H1 (cell line): Measurements from ENCODE around the gene DCTN1. TPM values are rescaled to one million over a fixed set of nuclear protein-coding genes. Genes with fewer than 3 reads are reported as not detected.

Experiments used
- CTBP2 ChIP-seq: IDR thresholded peaks from 2 replicates; pipeline ENCODE4 v1.7.0; 2011; ENCODE audit warnings: borderline replicate concordance, mild to moderate bottlenecking, moderate library complexity, mixed read lengths, low read length; ENCODE audit not compliant: insufficient read depth, insufficient read length
- HDAC6 ChIP-seq: IDR thresholded peaks from one replicate; pipeline ENCODE4 v1.7.1; 2012; ENCODE audit warnings: low read depth, mild to moderate bottlenecking, inconsistent platforms, low read length, moderate library complexity
- POLR2AphosphoS5 ChIP-seq: IDR thresholded peaks from 2 replicates; pipeline ENCODE4 v1.6.1; 2011; ENCODE audit warnings: low read depth, low read length
- RFX5 ChIP-seq: IDR thresholded peaks from 2 replicates; pipeline ENCODE4 v1.6.1; 2011; ENCODE audit warnings: low read depth, low read length, improper control_type of control experiment, borderline replicate concordance
- SIN3A ChIP-seq, 2 experiments: IDR thresholded peaks in 1 of 2; conservative IDR thresholded peaks in 1 of 2; 2 replicates each; pipeline ENCODE4 v1.6.1; 2011 to 2012; ENCODE audit warnings: low read length in 2 of 2, improper control_type of control experiment in 1 of 2, low read depth in 1 of 2, mild to moderate bottlenecking in 1 of 2
- TAF1 ChIP-seq: IDR thresholded peaks from 2 replicates; pipeline ENCODE4 v1.6.1; 2011; ENCODE audit warnings: mild to moderate bottlenecking, low read depth, low read length
- polyA plus RNA-seq, 7 experiments: library from polyadenylated mRNA; depleted of rRNA in 3 of 7; stranded (reverse) in 5 of 7; unstranded in 2 of 7; fragments of >200 nt in 5 of 7; fragments of 200-250 nt in 2 of 7; gene quantifications; 1 replicate in 5 of 7; 2 replicates in 1 of 7; 4 replicates in 1 of 7; pipeline versions ENCODE4 v1.2.1 to v1.2.3, GENCODE V29; 2011 to 2013; ENCODE audit warnings: missing spikeins in 2 of 7, mixed read lengths in 2 of 7
- total RNA-seq: library from RNA; stranded (reverse); fragmentation: NEBNext Ultra II Directional; extraction: Animal tissue kit (Norgen Biotek cat#: 25700); gene quantifications from 2 replicates; pipeline ENCODE4 v1.2.1, GENCODE V29; 2021
- TF ChIP-seq, protein P1 (sequence below): fragments of 300-600 bp; sonication (generic); IDR thresholded peaks from 2 replicates; pipeline ENCODE4 v1.7.1; 2012; ENCODE audit warnings: low read length, moderate library complexity, mild to moderate bottlenecking, inconsistent platforms; ENCODE audit not compliant: insufficient replicate concordance
- TF ChIP-seq, protein P2 (sequence below): IDR thresholded peaks from 2 replicates; pipeline ENCODE4 v1.6.1; 2011; ENCODE audit warnings: low read depth, mild to moderate bottlenecking, low read length; ENCODE audit not compliant: insufficient read depth

Gene DCTN1
- total and polyA plus RNA-seq, 2 of the 8 experiments (the other 6 are each of a cell fraction or from before 2014, with no cell fraction given) = 105 to 162 TPM

DNA sequence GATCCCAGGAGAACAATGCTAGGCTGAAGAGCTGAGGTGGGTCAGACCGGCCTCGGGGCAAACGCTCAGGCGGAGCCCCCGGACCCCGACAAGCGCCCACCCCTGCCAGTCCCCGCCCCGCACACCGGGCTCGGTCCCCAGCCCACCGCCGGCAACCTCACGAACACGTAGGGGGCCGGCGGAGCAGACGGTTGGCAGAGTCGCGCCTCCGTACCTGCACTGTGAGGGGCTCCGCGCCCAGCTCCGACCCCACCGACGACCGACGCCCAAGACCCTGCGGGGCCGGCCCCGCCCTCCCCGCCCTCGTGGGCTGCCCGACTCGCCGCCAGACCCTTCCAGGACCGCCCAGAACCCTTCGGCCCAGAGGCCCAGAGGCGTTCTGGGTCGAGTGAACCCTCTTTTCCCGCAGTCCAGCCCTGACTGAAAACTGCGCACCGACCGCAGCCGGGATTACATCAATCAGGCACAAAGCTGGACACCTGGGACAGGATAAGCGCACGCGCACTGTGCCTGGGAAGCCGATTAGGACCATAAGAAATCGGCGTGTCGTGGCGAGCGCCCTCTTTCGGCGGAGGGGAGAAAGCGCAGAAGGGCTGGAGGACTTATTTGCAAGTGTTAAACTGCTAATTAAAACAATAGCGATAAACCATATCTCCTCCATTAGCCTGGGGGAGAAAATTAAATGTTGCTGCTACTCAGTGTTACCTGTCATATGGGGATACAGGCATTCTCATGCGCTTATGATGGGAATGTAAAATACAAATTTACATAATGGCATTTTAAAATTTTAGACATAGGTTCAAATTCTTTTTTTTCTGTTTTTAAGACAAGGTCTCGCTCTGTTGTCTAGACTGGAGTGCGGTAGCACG lies 11.7 kb upstream of the DCTN1 start (continued):
- TF ChIP-seq, protein P1, sequence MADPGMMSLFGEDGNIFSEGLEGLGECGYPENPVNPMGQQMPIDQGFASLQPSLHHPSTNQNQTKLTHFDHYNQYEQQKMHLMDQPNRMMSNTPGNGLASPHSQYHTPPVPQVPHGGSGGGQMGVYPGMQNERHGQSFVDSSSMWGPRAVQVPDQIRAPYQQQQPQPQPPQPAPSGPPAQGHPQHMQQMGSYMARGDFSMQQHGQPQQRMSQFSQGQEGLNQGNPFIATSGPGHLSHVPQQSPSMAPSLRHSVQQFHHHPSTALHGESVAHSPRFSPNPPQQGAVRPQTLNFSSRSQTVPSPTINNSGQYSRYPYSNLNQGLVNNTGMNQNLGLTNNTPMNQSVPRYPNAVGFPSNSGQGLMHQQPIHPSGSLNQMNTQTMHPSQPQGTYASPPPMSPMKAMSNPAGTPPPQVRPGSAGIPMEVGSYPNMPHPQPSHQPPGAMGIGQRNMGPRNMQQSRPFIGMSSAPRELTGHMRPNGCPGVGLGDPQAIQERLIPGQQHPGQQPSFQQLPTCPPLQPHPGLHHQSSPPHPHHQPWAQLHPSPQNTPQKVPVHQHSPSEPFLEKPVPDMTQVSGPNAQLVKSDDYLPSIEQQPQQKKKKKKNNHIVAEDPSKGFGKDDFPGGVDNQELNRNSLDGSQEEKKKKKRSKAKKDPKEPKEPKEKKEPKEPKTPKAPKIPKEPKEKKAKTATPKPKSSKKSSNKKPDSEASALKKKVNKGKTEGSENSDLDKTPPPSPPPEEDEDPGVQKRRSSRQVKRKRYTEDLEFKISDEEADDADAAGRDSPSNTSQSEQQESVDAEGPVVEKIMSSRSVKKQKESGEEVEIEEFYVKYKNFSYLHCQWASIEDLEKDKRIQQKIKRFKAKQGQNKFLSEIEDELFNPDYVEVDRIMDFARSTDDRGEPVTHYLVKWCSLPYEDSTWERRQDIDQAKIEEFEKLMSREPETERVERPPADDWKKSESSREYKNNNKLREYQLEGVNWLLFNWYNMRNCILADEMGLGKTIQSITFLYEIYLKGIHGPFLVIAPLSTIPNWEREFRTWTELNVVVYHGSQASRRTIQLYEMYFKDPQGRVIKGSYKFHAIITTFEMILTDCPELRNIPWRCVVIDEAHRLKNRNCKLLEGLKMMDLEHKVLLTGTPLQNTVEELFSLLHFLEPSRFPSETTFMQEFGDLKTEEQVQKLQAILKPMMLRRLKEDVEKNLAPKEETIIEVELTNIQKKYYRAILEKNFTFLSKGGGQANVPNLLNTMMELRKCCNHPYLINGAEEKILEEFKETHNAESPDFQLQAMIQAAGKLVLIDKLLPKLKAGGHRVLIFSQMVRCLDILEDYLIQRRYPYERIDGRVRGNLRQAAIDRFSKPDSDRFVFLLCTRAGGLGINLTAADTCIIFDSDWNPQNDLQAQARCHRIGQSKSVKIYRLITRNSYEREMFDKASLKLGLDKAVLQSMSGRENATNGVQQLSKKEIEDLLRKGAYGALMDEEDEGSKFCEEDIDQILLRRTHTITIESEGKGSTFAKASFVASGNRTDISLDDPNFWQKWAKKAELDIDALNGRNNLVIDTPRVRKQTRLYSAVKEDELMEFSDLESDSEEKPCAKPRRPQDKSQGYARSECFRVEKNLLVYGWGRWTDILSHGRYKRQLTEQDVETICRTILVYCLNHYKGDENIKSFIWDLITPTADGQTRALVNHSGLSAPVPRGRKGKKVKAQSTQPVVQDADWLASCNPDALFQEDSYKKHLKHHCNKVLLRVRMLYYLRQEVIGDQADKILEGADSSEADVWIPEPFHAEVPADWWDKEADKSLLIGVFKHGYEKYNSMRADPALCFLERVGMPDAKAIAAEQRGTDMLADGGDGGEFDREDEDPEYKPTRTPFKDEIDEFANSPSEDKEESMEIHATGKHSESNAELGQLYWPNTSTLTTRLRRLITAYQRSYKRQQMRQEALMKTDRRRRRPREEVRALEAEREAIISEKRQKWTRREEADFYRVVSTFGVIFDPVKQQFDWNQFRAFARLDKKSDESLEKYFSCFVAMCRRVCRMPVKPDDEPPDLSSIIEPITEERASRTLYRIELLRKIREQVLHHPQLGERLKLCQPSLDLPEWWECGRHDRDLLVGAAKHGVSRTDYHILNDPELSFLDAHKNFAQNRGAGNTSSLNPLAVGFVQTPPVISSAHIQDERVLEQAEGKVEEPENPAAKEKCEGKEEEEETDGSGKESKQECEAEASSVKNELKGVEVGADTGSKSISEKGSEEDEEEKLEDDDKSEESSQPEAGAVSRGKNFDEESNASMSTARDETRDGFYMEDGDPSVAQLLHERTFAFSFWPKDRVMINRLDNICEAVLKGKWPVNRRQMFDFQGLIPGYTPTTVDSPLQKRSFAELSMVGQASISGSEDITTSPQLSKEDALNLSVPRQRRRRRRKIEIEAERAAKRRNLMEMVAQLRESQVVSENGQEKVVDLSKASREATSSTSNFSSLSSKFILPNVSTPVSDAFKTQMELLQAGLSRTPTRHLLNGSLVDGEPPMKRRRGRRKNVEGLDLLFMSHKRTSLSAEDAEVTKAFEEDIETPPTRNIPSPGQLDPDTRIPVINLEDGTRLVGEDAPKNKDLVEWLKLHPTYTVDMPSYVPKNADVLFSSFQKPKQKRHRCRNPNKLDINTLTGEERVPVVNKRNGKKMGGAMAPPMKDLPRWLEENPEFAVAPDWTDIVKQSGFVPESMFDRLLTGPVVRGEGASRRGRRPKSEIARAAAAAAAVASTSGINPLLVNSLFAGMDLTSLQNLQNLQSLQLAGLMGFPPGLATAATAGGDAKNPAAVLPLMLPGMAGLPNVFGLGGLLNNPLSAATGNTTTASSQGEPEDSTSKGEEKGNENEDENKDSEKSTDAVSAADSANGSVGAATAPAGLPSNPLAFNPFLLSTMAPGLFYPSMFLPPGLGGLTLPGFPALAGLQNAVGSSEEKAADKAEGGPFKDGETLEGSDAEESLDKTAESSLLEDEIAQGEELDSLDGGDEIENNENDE = peak; percentile 57
- TF ChIP-seq TAF1 = peak; percentile 82; the same call in 1 of the 2 replicates
- no peak for TF ChIP-seq CTBP2
- TF ChIP-seq SIN3A (conservative IDR thresholded peaks at IDR 0.05 in 1 of 2, IDR thresholded peaks at IDR 0.05 in 1 of 2; ENCODE audit: low read depth in 1 of 2, low read length in 2 of 2) = no peak; a peak in 1 of 4 replicates
- peak; percentile 73 for TF ChIP-seq POLR2AphosphoS5
- no peak for TF ChIP-seq HDAC6
- TF ChIP-seq, protein P2, sequence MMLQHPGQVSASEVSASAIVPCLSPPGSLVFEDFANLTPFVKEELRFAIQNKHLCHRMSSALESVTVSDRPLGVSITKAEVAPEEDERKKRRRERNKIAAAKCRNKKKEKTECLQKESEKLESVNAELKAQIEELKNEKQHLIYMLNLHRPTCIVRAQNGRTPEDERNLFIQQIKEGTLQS = peak; percentile 30; the same call in 1 of the 2 replicates
- no peak for TF ChIP-seq RFX5
